Measurements from ENCODE around the gene POC1A.

- TF ChIP-seq CTCF (conservative IDR thresholded peaks at IDR 0.05) (no peak), ZFX (IDR thresholded peaks at IDR 0.05) (no peak)
These were observed 38.8 kb upstream of the POC1A start for GRCh38 chr3:52193065-52193464.

All from C4-2B (cell line).